Hematopoietic multipotent progenitor cell treated with erythropoietin and hydrocortisone succinate and interleukin-3 and kit ligand, for 15 days (in vitro differentiated cells): Measurements from ENCODE around the gene NRP2.

Experiments used
- DNase-seq: peaks from one replicate; pipeline ENCODE4 v3.0.0-alpha.2; 2015; ENCODE audit warnings: low spot score

Gene NRP2

DNA sequence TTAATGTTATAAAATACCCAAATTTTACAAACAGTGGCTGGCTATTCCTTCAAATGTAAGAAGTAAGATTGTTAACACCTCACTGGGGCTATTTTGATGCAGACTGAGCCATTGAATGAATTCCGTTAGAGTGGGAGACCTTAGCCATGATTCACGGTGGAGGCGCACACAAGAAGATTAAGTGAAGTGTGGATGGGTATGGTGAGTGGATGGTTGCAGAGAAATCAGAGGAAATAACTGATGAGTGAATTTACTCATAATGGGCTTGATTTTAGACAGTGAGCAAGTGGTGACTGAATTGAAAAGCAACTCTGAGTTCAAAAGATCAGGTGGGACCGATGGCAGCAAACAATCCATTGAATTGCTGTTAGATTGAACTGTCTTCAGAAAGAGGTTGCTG is 75.0 kb downstream of the NRP2 start:
- no peak for DNase-seq

DNA sequence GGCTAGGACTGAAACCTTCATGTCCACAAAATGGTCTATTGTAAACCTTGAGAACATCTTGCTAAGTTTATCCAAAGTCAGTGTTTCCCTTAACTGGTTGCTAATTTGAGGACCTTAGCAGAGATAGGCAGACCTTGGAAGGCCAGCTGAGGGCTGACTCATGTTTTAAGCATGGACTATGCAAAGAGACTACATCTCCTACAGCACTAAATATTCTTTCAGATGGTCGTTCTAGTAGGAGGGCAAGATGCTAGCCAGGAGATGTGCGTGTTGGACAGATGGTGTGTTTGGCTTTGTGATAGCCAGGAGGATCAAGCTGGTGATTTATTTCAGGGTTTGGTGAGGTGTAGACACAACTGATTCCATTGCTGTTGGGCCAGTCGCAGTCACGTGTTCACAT is 75.8 kb downstream of the NRP2 start:
- DNase-seq, result no peak

- DNase-seq, result no peak
Observed at GRCh38 chr2:205758500-205758899, 76.2 kb downstream of the NRP2 start.

GRCh38 chr2:205759257-205759656 is 77.0 kb downstream of the NRP2 start:
- no peak for DNase-seq

DNA sequence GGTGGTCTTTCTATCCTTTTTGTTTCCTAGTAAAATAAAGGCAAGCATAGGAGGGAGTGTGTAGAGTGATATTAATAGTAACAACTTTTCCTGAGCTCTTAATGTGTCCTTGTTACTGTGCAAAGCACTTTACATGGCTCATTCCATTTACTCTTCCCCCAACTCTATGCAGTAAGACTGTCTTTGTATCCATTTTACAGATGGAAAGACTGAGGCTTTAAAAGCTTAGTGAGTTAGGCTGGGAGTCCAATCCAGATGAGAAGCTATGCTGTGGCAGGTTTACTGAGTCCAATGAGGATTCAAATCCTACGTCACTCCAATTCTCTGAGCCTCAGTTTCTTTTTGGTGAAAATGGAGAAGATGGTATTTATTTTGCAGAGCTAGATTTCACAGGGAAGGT is 77.4 kb downstream of the NRP2 start:
- no peak for DNase-seq

GRCh38 chr2:205760157-205760556 is 77.9 kb downstream of the NRP2 start:
- no peak for DNase-seq

DNA sequence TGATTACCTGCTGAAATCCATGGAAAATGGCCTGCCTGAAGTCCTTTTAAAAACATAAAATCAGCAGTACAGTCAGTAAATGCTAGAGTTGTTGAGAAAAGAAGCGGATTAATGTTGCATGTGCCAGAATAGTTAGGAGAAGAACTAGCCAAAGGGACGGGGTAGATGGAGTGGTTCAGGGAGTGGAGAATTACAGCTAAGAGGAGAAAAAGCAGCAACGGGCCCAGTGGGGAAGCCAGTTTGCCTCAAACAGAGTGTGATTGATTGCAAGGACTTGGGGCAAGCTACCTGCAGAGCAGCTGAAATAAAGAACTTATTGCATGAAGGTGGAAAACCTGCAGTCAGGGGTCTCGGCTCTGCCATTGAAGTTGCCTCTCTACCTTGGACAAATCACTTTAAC is 79.1 kb downstream of the NRP2 start:
- DNase-seq, result no peak

GRCh38 chr2:205762881-205763280 is 80.6 kb downstream of the NRP2 start:
- DNase-seq, result peak; percentile 17

DNA sequence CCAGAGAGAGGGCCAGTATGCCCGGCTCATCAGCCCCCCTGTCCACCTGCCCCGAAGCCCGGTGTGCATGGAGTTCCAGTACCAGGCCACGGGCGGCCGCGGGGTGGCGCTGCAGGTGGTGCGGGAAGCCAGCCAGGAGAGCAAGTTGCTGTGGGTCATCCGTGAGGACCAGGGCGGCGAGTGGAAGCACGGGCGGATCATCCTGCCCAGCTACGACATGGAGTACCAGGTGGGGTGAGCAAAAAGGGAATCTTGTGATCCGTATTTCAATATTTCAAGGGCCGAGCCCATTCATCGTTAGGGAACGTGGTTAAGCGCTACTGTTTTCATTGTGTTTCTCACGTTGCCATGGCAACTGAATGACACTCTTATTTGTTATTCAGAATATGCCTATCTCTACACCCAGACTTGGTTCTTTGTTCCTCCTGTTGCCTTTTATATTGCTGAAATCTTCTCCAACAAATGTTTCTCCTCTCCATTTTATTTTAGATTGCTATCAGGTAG is 81.5 kb downstream of the NRP2 start:
- DNase-seq, result peak; percentile 15

GRCh38 chr2:205764270-205764746 is 82.0 kb downstream of the NRP2 start:
- DNase-seq, result peak; percentile 11

DNA sequence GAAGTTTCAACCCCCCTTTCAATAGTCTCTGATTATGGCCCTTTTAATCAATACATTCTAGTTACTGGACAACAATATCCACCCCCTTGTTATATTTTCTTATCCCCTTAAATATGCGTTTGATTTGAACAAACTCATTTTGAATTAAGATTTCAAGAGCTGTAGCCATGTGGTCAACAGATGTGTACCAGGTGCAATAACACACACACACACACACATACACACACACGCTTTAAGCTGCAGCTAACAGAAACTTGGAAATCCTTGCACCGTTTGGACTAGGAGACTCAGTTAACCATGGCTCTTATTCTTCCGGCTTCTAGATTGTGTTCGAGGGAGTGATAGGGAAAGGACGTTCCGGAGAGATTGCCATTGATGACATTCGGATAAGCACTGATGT is 82.8 kb downstream of the NRP2 start:
- no peak for DNase-seq

- DNase-seq, result peak; percentile 53
Observed at GRCh38 chr2:205766779-205767359, 84.6 kb downstream of the NRP2 start.

DNA sequence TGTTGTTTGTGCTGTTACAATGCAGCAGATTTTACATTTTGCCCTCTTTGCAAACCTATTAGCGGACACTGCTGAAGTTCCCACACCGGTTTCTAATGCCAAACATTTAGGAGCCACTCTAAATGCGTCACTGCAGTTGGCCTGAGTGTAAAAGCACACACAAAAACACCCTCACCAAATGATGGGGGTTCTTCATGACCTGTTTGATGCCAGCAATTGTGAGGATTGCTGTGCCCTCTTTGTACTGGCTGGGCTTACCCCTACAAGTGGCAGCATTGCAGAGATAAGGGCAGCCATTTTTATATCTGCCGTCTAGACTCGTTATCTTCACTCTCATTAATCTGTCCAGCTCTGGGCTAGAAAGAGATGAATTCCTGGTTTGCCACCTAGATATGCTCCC is 85.3 kb downstream of the NRP2 start:
- DNase-seq, result no peak

- DNase-seq, result no peak
Observed at GRCh38 chr2:205768341-205768740, 86.0 kb downstream of the NRP2 start.

DNA sequence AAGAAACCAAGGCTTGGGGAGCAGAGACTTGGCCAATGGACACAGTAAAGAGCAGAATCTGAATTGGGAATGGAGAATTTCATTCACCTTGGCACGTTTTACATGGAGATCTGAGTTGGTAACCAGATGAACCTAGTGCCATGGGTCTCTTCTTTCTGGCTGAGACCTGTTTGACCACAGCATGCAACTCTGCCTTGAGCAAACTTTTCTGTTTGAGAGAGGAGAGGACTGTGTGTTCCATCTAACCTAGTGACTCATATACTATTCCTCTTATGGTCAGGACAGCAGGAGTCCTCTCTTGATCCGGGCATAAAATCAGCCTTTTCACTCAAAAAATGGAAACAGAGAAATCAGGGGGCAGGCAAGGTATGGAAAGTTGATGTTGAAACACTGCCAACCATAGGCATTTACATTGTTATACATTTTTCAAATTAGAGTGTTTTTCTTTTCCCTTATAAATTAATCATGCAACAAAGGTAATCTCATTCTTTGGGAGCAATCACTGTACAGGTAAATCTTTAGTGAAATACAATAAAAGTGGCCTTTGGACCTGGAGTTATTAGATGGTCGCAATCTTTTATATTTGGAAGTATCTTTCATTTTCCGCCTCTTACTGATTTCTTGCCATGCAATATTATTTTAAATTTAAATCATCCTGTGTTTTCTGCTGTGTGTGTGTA is 86.7 kb downstream of the NRP2 start:
- no peak for DNase-seq

DNA sequence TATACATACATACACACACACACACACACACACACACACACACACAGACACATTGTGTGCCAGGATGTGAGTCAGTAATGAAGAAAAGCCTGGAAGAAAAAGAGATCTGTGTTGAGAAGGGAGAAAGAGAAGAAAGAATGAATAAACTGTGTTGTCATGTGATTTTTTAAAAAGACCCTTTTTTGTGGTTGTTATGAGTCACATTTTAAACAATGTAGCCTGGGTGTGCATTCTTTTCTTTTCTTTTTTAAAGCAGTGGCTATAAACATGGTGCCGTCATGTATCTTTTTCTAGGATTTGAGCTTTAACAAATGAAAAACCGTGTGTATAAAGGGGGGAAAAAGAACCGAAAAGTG is 87.2 kb downstream of the NRP2 start:
- no peak for DNase-seq

- DNase-seq, result no peak
Observed at GRCh38 chr2:205769879-205770278, 87.6 kb downstream of the NRP2 start.

DNA sequence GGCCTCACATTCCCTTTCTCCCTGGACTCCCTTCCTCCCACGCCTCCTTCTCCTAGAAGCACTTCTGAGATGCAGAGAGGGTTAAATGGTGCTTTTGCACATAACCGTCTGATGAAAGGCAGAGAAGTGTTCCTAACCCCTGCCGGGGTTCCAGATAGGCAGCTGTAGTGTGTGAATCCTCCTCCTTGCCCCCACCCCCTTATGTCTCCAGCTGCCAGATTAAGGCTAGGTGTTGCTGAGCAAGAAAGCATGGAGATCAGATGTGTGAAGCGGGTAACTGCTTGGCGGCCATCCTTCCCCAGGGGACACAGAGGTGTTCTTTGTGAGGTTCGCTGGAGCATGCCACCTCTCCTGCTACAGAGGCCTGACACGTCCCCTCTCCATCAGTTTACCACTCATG is 88.3 kb downstream of the NRP2 start:
- no peak for DNase-seq

GRCh38 chr2:205771031-205771430 is 88.7 kb downstream of the NRP2 start:
- no peak for DNase-seq

DNA sequence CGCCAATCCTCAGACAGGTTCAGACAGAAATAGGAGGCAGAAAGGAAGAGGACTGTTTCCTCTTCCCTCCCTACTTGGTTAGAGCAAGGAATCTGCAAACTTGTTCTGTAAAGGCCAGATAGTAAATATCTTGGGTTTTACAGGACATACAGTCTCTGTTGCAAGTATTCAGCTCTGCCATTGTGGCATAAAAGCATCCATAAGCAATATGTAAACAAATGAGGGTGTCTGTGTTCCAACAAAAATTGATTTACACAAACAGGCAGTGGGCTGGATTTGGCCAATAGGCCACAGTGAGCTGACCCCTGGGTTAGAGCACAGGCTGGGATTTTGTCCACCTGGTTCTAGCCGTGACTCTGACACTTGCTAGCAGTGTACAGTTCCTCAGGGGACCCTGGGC is 89.4 kb downstream of the NRP2 start:
- DNase-seq, result no peak

GRCh38 chr2:205772983-205773382 is 90.7 kb downstream of the NRP2 start:
- DNase-seq, result no peak

GRCh38 chr2:205773989-205774388 is 91.7 kb downstream of the NRP2 start:
- no peak for DNase-seq

- no peak for DNase-seq
Observed at GRCh38 chr2:205775097-205775877, 93.0 kb downstream of the NRP2 start.
